Endothelial cell of umbilical vein (primary cell): ENCODE data around the gene GPATCH1. TPM values are rescaled to one million over a fixed set of nuclear protein-coding genes. Genes with fewer than 3 reads are reported as not detected.
"Not testable (repeated sequence)": the region's sequence is repeated elsewhere in the genome, so short reads cannot be mapped to it uniquely, and the experiment has no call there.

ENCODE experiments used
- BruUV-seq: library from RNA; stranded (reverse); fragments of 400-500 nt; replicated peaks from 2 replicates; lab custom pipeline; 2021; lab: Mats Ljungman, UMichigan
- CTCF ChIA-PET: fragments of 300-600, 350-600 bp; sonication (Branson Sonifier 250); formaldehyde crosslinking; loops from one replicate; lab custom pipeline; 2021; ENCODE audit warnings: antibody characterized with exemption, inconsistent platforms; lab: Charles Lee
- POLR2A ChIA-PET: fragments of 300-600, 350-600 bp; sonication (Branson Sonifier 250); formaldehyde crosslinking; loops from one replicate; lab custom pipeline; 2021; ENCODE audit warnings: antibody characterized with exemption, inconsistent platforms; lab: Charles Lee
- DNase-seq: peaks from one replicate; pipeline ENCODE4 v3.0.0-alpha.2; 2011; ENCODE audit warnings: low read depth, low spot score
- FAIRE-seq: peaks from 2 replicates; lab custom pipeline; 2011; peaks lifted over from hg19 to GRCh38; lab: Jason Lieb, UNC
- H2AFZ ChIP-seq: 2 replicates; pipeline ENCODE4 v1.6.0; 2012; ENCODE audit warnings: low read depth, low read length, control low read depth, inconsistent platforms
- H3K27ac ChIP-seq: 2 replicates; pipeline ENCODE4 v1.5.1; 2011; ENCODE audit warnings: low read depth, mild to moderate bottlenecking, control low read depth, low read length, moderate library complexity; ENCODE audit not compliant: insufficient read depth
- H3K27me3 ChIP-seq, 2 experiments: 2 replicates each; pipeline versions ENCODE4 v1.6.0 to v1.6.1; 2011; ENCODE audit warnings: low read length in 2 of 2, mixed read lengths in 1 of 2; ENCODE audit not compliant: control insufficient read depth in 2 of 2, insufficient read depth in 2 of 2
- H3K36me3 ChIP-seq, 2 experiments: 2 replicates in 1 of 2; 3 replicates in 1 of 2; pipeline ENCODE4 v1.5.1; 2011; ENCODE audit warnings: low read length in 2 of 2, mild to moderate bottlenecking in 1 of 2, moderate library complexity in 1 of 2; ENCODE audit not compliant: control insufficient read depth in 2 of 2, insufficient read depth in 2 of 2; ENCODE audit errors: extremely low read depth in 1 of 2
- H3K4me1 ChIP-seq: 3 replicates; pipeline ENCODE4 v1.5.1; 2011; ENCODE audit warnings: mild to moderate bottlenecking, low read length; ENCODE audit not compliant: control insufficient read depth, insufficient read depth; ENCODE audit errors: extremely low read depth
- H3K4me2 ChIP-seq: 2 replicates; pipeline ENCODE4 v1.6.1; 2011; ENCODE audit warnings: low read length, control low read depth, mixed read lengths; ENCODE audit not compliant: insufficient read depth
- H3K4me3 ChIP-seq, 3 experiments: fragments of 200-600 bp in 1 of 3; sonication (generic), shearing (Covaris generic) in 1 of 3; replicated peaks in 1 of 3; 2 replicates each; pipeline ENCODE4 v1.5.1; 2011 to 2016; ENCODE audit warnings: control low read depth in 3 of 3, low read length in 3 of 3, mild to moderate bottlenecking in 2 of 3, inconsistent platforms in 1 of 3, low read depth in 1 of 3, moderate library complexity in 1 of 3; ENCODE audit not compliant: insufficient read depth in 1 of 3
- H3K79me2 ChIP-seq: 2 replicates; pipeline ENCODE4 v1.6.0; 2012; ENCODE audit warnings: low read length, inconsistent platforms; ENCODE audit not compliant: control insufficient read depth, insufficient read depth
- H3K9ac ChIP-seq: replicated peaks from 2 replicates; pipeline ENCODE3; 2011; ENCODE audit warnings: low read length, control low read depth; ENCODE audit not compliant: insufficient read depth; ENCODE audit errors: extremely low read depth
- H3K9me1 ChIP-seq: replicated peaks from 3 replicates; pipeline ENCODE4 v1.6.0; 2011; ENCODE audit warnings: mild to moderate bottlenecking, low read length; ENCODE audit not compliant: control insufficient read depth, insufficient read depth; ENCODE audit errors: extremely low read depth
- H3K9me3 ChIP-seq: replicated peaks from 2 replicates; pipeline ENCODE4 v1.5.1; 2012; ENCODE audit warnings: low read length, inconsistent platforms; ENCODE audit not compliant: control insufficient read depth, insufficient read depth
- H4K20me1 ChIP-seq: replicated peaks from 2 replicates; pipeline ENCODE3; 2011; ENCODE audit warnings: mild to moderate bottlenecking, low read length; ENCODE audit not compliant: control insufficient read depth, insufficient read depth; ENCODE audit errors: extremely low read depth
- dilution Hi-C: fragments of 300-500 bp; cut with MboI; formaldehyde crosslinking; loops from one replicate; pipeline ENCODE4 v1.15.0; 2019; ENCODE audit warnings: low sequenced_read_pairs; ENCODE audit not compliant: extremely low pct_ligation_motif_present
- intact Hi-C: fragments of 100-400 bp; cut with micrococcal nuclease; formaldehyde crosslinking; loops from one replicate; pipeline ENCODE4 v1.10.0; 2022
- polyA plus RNA-seq, 4 experiments: library from polyadenylated mRNA; depleted of rRNA in 3 of 4; stranded (reverse) in 3 of 4; unstranded in 1 of 4; fragments of >200 nt; gene quantifications; 2 replicates each; pipeline versions ENCODE4 v1.2.1 to v1.2.3, GENCODE V29; 2011 to 2012; ENCODE audit warnings: missing spikeins in 1 of 4
- total RNA-seq: library from RNA; stranded (reverse); gene quantifications from 2 replicates; pipeline ENCODE4 v1.2.3, GENCODE V29; 2021

The GPATCH1 gene
- total and polyA plus RNA-seq, 2 donors (not counting 3 experiments of a cell fraction or from before 2014, with no cell fraction given) = 4.5 to 9.2 TPM

DNA sequence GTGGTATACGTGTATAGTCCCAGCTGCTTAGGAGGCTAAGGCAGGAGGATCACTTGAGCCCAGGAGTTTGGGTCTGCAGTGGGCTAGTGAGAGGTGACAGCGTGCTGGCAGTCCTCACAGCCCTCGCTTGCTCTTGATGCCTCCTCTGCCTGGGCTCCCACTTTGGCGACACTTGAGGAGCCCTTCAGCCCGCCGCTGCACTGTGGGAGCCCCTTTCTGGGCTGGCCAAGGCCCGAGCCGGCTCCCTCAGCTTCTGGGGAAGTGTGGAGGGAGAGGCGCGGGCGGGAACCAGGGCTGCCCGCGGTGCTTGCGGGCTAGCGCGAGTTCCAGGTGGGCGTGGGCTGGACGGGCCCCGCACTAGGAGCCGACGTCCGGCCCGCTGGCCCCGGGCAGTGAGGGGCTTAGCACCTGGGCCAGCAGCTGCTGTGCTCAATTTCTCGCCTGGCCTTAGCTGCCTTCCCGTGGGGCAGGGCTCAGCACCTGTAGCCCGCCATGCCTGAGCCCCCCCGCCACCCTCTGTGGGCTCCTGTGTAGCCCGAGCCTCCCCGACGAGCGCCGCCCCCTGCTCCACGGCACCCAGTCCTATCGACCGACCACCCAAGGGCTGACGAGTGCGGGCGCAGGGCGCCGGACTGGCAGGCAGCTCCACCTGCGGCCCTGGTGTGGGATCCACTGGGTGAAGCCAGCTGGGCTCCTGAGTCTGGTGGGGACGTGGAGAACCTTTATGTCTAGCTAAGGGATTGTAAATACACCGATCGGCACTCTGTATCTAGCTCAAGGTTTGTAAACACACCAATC, 44.4 kb upstream of the GPATCH1 start:
- H3K27me3 ChIP-seq, dilution Hi-C loops, H3K27ac ChIP-seq, H3K9ac ChIP-seq, H3K4me3 ChIP-seq, intact Hi-C loops, H3K9me3 ChIP-seq, POLR2A ChIA-PET, H3K9me1 ChIP-seq, DNase-seq, H3K4me1 ChIP-seq, CTCF ChIA-PET, H3K79me2 ChIP-seq, H4K20me1 ChIP-seq, FAIRE-seq, H3K36me3 ChIP-seq, H3K4me2 ChIP-seq, BruUV-seq, H2AFZ ChIP-seq: not testable (repeated sequence)

DNA sequence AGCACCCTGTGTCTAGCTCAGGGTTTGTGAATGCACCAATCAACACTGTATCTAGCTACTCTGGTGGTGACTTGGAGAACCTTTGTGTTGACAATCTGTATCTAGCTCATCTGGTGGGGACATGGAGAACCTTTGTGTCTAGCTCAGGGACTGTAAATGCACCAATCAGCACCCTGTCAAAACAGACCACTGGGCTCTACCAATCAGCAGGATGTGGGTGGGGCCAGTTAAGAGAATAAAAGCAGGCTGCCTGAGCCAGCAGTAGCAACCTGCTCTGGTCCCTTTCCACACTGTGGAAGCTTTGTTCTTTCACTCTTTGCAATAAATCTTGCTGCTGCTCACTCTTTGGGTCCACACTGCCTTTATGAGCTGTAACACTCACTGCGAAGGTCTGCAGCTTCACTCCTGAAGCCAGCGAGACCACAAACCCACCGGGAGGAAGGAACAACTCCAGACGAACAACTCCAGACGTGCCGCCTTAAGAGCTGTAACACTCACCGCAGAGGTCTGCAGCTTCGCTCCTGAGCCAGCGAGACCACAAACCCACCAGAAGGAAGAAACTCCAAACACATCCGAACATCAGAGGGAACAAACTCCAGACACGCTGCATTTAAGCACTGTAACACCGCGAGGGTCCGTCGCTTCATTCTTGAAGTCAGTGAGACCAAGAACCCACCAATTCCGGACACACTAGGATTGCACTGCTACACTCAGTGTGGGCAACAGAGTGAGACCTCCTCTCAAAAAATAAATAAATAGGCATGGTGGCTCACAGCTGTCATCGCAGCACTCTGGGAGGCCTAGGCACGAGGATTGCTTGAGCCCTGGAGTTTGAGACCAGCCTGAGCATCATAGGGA, 43.6 kb upstream of the GPATCH1 start:
- H3K27me3 ChIP-seq, H3K4me2 ChIP-seq, BruUV-seq, H2AFZ ChIP-seq, CTCF ChIA-PET, H3K79me2 ChIP-seq, H4K20me1 ChIP-seq, dilution Hi-C loops, H3K9me1 ChIP-seq, H3K27ac ChIP-seq, H3K9me3 ChIP-seq, H3K36me3 ChIP-seq, FAIRE-seq, POLR2A ChIA-PET, DNase-seq, H3K4me1 ChIP-seq, intact Hi-C loops, H3K9ac ChIP-seq, H3K4me3 ChIP-seq: not testable (repeated sequence)
